ENCODE measurements around the gene STRA8. TPM values are rescaled to one million over a fixed set of nuclear protein-coding genes. Genes with fewer than 3 reads are reported as not detected.

Gene STRA8
- polyA plus RNA-seq, 1 donor (not counting 4 experiments of a cell fraction or from before 2014, with no cell fraction given): not detected

DNA sequence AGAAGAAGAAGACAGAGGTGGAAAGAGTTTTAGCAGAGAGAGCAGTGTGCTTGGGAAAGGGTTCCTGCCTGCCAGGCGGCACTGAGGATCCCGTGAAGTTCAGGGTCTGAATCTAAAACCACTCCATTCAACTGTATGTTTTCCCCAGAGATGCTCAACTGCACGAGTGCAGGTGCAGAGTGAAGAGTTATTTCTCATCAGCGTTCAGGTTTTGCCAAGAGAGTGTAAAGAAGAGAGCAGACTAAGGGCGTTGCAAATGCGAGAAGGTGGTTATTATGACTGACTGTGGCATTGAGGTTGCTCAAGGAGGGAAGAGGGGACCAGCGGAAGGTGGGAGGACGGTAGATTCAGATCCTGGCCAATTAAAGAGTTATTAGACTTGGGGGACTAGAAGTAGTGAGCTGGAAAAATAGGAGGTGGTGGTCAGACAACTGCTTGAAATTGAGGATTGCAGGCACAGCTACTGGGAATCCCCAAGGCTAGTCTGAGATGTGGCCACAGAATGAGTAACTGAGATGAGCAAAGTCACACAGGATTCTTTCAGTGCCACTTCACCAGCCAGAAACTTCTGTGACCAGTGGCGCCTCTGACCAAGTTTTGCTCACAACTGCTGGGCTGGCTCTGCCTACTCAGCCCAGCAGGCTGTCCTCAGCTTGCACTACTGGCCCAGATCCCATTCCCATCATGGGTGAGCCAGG, 29.1 kb downstream of the STRA8 start:
- H3K27me3 ChIP-seq (ENCODE audit: control insufficient read depth, extremely low read depth, insufficient read depth, low read length): no peaks in the 10 kb centered on the region
- no peak overlapping the region for H3K9ac ChIP-seq (ENCODE audit: control insufficient read depth, extremely low read depth, insufficient read depth, low read length)
- no peaks in the 10 kb centered on the region for H4K20me1 ChIP-seq (ENCODE audit: control insufficient read depth, extremely low read depth, insufficient read depth, low read length)
- H3K4me1 ChIP-seq (ENCODE audit: control insufficient read depth, extremely low read depth, insufficient read depth, low read length): peaks cover 3% of the 10 kb centered on the region
- H3K9me1 ChIP-seq (ENCODE audit: control insufficient read depth, extremely low read depth, insufficient read depth, low read length): no peaks in the 10 kb centered on the region
- dilution Hi-C loops (cut with MboI; ENCODE audit: extremely low pct_ligation_motif_present, low sequenced_read_pairs): no loop called here
- no peak overlapping the region for H3K4me2 ChIP-seq (ENCODE audit: control insufficient read depth, extremely low read depth, insufficient read depth, low read depth, low read length)
- DNase-seq (ENCODE audit: low read depth, low spot score) (no peak), FAIRE-seq (no peak)
- no peaks in the 10 kb centered on the region for H3K9me3 ChIP-seq (ENCODE audit: control insufficient read depth, low read depth, low read length)
- TF ChIP-seq, protein P1, sequence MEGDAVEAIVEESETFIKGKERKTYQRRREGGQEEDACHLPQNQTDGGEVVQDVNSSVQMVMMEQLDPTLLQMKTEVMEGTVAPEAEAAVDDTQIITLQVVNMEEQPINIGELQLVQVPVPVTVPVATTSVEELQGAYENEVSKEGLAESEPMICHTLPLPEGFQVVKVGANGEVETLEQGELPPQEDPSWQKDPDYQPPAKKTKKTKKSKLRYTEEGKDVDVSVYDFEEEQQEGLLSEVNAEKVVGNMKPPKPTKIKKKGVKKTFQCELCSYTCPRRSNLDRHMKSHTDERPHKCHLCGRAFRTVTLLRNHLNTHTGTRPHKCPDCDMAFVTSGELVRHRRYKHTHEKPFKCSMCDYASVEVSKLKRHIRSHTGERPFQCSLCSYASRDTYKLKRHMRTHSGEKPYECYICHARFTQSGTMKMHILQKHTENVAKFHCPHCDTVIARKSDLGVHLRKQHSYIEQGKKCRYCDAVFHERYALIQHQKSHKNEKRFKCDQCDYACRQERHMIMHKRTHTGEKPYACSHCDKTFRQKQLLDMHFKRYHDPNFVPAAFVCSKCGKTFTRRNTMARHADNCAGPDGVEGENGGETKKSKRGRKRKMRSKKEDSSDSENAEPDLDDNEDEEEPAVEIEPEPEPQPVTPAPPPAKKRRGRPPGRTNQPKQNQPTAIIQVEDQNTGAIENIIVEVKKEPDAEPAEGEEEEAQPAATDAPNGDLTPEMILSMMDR (optimal IDR thresholded peaks at IDR 0.05 in 1 of 3, IDR thresholded peaks at IDR 0.05 in 1 of 3, conservative IDR thresholded peaks at IDR 0.05 in 1 of 3; ENCODE audit: extremely low read depth in 1 of 3, insufficient read depth in 2 of 3, low read length in 3 of 3): no peak
- TF ChIP-seq EZH2 (IDR thresholded peaks at IDR 0.05; ENCODE audit: low read length): no peak
- H3K79me2 ChIP-seq (ENCODE audit: control insufficient read depth, insufficient read depth, low read length): no peaks in the 10 kb centered on the region
- no peaks in the 10 kb centered on the region for H3K36me3 ChIP-seq (ENCODE audit: control insufficient read depth in 2 of 2, extremely low read depth in 1 of 2, insufficient read depth in 2 of 2, low read length in 2 of 2)
- no peak overlapping the region for H2AFZ ChIP-seq (ENCODE audit: control insufficient read depth, low read length)
- H3K27ac ChIP-seq (ENCODE audit: control insufficient read depth, insufficient read depth, low read length): no peak overlapping the region
- H3K4me3 ChIP-seq (ENCODE audit: control insufficient read depth in 2 of 3, extremely low read depth in 1 of 3, insufficient read depth in 2 of 3, low read depth in 1 of 3, low read length in 3 of 3): no peak overlapping the region

DNA sequence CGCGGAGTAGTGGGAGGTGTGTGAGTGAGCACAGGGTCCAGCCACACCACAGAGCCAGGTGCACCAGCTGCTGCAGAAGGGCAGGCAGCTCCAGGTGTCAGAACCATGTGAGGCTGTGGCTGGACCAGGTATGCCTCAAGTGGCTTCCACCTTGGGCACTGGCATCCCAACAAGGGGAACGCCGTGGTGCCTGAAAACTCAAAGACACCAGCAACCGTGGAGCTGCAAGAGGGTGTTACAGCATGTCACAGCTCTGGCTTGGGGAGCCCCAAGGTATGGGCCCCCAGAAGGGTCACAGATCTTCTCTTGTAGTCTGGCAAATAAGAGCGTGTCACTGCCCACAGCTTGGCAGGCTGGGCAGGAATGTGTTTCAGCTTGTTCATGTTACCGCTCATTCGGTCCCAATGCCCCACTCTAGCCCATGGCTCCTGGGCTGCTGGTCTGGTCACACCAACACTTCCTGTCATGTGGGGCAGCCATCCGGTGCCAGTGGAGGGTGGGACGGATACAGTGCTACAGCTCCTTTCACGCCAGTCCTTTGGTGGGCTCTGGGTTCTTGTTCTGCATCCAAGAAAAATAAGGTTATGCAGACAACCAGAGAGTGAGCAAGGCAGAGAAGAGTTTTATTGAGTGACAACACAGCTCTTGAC, 29.8 kb downstream of the STRA8 start:
- H4K20me1 ChIP-seq (ENCODE audit: control insufficient read depth, extremely low read depth, insufficient read depth, low read length): no peaks in the 10 kb centered on the region
- no peaks in the 10 kb centered on the region for H3K79me2 ChIP-seq (ENCODE audit: control insufficient read depth, insufficient read depth, low read length)
- no peaks in the 10 kb centered on the region for H3K9me1 ChIP-seq (ENCODE audit: control insufficient read depth, extremely low read depth, insufficient read depth, low read length)
- dilution Hi-C loops (cut with MboI; ENCODE audit: extremely low pct_ligation_motif_present, low sequenced_read_pairs): no loop called here
- no peak overlapping the region for H3K9ac ChIP-seq (ENCODE audit: control insufficient read depth, extremely low read depth, insufficient read depth, low read length)
- DNase-seq (ENCODE audit: low read depth, low spot score) (no peak), FAIRE-seq (no peak)
- no peak overlapping the region for H3K4me2 ChIP-seq (ENCODE audit: control insufficient read depth, extremely low read depth, insufficient read depth, low read depth, low read length)
- H3K4me3 ChIP-seq (ENCODE audit: control insufficient read depth in 2 of 3, extremely low read depth in 1 of 3, insufficient read depth in 2 of 3, low read depth in 1 of 3, low read length in 3 of 3): no peak overlapping the region
- no peak overlapping the region for H2AFZ ChIP-seq (ENCODE audit: control insufficient read depth, low read length)
- H3K27ac ChIP-seq (ENCODE audit: control insufficient read depth, insufficient read depth, low read length): no peak overlapping the region
- no peak for TF ChIP-seq EZH2 (IDR thresholded peaks at IDR 0.05; ENCODE audit: low read length)
- TF ChIP-seq, protein P1 (optimal IDR thresholded peaks at IDR 0.05 in 1 of 3, IDR thresholded peaks at IDR 0.05 in 1 of 3, conservative IDR thresholded peaks at IDR 0.05 in 1 of 3; ENCODE audit: extremely low read depth in 1 of 3, insufficient read depth in 2 of 3, low read length in 3 of 3): no peak
- no peaks in the 10 kb centered on the region for H3K36me3 ChIP-seq (ENCODE audit: control insufficient read depth in 2 of 2, extremely low read depth in 1 of 2, insufficient read depth in 2 of 2, low read length in 2 of 2)
- H3K4me1 ChIP-seq (ENCODE audit: control insufficient read depth, extremely low read depth, insufficient read depth, low read length): peaks cover 3% of the 10 kb centered on the region
- H3K9me3 ChIP-seq (ENCODE audit: control insufficient read depth, low read depth, low read length): no peaks in the 10 kb centered on the region
- H3K27me3 ChIP-seq (ENCODE audit: control insufficient read depth, extremely low read depth, insufficient read depth, low read length): peaks cover 5% of the 10 kb centered on the region
